ENCODE measurements around the gene SULT1E1. TPM values are rescaled to one million over a fixed set of nuclear protein-coding genes. Genes with fewer than 3 reads are reported as not detected.

Gene SULT1E1
- total and polyA plus RNA-seq, 2 donors (not counting 1 experiment from before 2014, with no cell fraction given) = not detected

DNA sequence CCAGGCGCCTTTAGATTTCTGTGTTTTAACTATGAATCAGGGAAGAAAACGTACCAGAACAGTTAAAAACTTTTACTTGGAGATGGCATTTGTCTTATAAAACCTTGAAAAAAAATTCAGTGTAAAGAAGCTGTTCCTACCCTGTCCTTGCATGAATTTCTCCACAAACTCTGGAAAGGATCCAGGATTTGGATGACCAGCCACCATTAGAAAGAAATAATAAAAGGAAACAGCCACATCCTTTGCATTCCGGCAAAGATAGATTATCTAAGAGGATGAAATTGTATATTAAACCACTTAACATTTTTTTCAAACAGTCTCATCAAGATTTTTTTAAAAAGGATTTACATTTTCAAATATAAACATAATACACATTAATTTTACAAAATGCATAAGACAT is 10.6 kb downstream of the SULT1E1 start:
- intact Hi-C loops (cut with micrococcal nuclease) = no loop called here

DNA sequence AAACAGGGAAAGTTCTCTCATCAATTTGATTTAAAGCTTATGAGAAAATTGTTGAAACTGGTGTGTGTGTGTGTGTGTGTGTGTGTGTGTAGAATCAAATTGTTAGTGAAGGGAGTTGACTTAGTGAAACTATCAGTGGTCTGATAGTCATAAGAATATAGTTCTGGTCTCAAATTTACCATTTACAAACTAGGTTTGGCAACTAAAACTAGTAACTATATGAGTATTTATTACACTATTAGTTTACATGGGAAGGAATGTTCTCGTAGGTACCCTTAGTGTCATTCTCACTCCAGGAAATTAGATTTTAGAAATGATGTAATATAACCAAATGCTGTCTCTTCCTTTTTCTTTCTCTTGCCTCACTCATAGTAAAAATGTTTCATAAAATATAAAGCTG is 11.9 kb downstream of the SULT1E1 start:
- Histone ChIP-seq H3K4me2 (replicated peaks; ENCODE audit: low read depth, low read length, poor library complexity, severe bottlenecking) (no peak overlapping the region), H3K4me3 (ENCODE audit: control extremely low read depth in 1 of 5, extremely low read depth in 1 of 5, insufficient read depth in 1 of 5, low read depth in 2 of 5, low read length in 4 of 5) (no peak overlapping the region), H3K27ac (ENCODE audit: low read length in 2 of 2) (no peak overlapping the region), H3K27me3 (replicated peaks in 1 of 4; ENCODE audit: control extremely low read depth in 1 of 4, control insufficient read depth in 3 of 4, insufficient read depth in 4 of 4, low read length in 3 of 4) (no peaks in the 10 kb centered on the region), H4K20me1 (ENCODE audit: control insufficient read depth, insufficient read depth, low read length, poor library complexity, severe bottlenecking) (no peaks in the 10 kb centered on the region), H3K9me3 (ENCODE audit: control extremely low read depth in 1 of 3, control insufficient read depth in 2 of 3, insufficient read depth in 1 of 3, low read length in 2 of 3) (peaks cover 0 to 1% (median 0%) of the 10 kb centered on the region in 3 donors), H3K36me3 (replicated peaks in 1 of 2; ENCODE audit: control extremely low read depth in 1 of 2, control insufficient read depth in 1 of 2, extremely low read depth in 1 of 2, insufficient read depth in 2 of 2, low read length in 1 of 2) (no peaks in the 10 kb centered on the region), H2AFZ (ENCODE audit: insufficient read depth, low read depth, low read length, poor library complexity, severe bottlenecking) (no peak overlapping the region), H3K9ac (ENCODE audit: low read length) (no peak overlapping the region), H3K79me2 (ENCODE audit: control insufficient read depth, insufficient read depth, low read length) (no peaks in the 10 kb centered on the region), H3K4me1 (ENCODE audit: control insufficient read depth in 2 of 2, insufficient read depth in 2 of 2, low read length in 2 of 2) (no peaks in the 10 kb centered on the region)
- TF ChIP-seq EZH2 (IDR thresholded peaks at IDR 0.05; ENCODE audit: borderline replicate concordance, insufficient read depth, low read depth, low read length, poor library complexity, severe bottlenecking) = no peak
- TF ChIP-seq, protein P1, sequence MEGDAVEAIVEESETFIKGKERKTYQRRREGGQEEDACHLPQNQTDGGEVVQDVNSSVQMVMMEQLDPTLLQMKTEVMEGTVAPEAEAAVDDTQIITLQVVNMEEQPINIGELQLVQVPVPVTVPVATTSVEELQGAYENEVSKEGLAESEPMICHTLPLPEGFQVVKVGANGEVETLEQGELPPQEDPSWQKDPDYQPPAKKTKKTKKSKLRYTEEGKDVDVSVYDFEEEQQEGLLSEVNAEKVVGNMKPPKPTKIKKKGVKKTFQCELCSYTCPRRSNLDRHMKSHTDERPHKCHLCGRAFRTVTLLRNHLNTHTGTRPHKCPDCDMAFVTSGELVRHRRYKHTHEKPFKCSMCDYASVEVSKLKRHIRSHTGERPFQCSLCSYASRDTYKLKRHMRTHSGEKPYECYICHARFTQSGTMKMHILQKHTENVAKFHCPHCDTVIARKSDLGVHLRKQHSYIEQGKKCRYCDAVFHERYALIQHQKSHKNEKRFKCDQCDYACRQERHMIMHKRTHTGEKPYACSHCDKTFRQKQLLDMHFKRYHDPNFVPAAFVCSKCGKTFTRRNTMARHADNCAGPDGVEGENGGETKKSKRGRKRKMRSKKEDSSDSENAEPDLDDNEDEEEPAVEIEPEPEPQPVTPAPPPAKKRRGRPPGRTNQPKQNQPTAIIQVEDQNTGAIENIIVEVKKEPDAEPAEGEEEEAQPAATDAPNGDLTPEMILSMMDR (IDR thresholded peaks at IDR 0.05) = no peak
- DNase-seq = no peak
- WGBS (ENCODE audit: insufficient coverage) = no CpG with 5 or more reads among the region's 1 CpG
- ChIA-PET POLR2A (no interaction called here), CTCF (no interaction called here)
- intact Hi-C loops (cut with micrococcal nuclease) = no loop called here
- no peaks in the 10 kb centered on the region for H3K4me1 Mint-ChIP-seq
- H3K27ac Mint-ChIP-seq = no peak overlapping the region
- ATAC-seq (ENCODE audit: low read depth) = no peak
- H3K4me3 Mint-ChIP-seq = no peak overlapping the region
- no peaks in the 10 kb centered on the region for H3K27me3 Mint-ChIP-seq
- H3K9me3 Mint-ChIP-seq (ENCODE audit: insufficient read depth) = no peaks in the 10 kb centered on the region

More for the DNA sequence above, 10.6 kb downstream of the SULT1E1 start:
- Histone ChIP-seq H3K4me2 (replicated peaks; ENCODE audit: low read depth, low read length, poor library complexity, severe bottlenecking) (no peak overlapping the region), H4K20me1 (ENCODE audit: control insufficient read depth, insufficient read depth, low read length, poor library complexity, severe bottlenecking) (no peaks in the 10 kb centered on the region), H3K4me1 (ENCODE audit: control insufficient read depth in 2 of 2, insufficient read depth in 2 of 2, low read length in 2 of 2) (no peaks in the 10 kb centered on the region), H3K27me3 (replicated peaks in 1 of 4; ENCODE audit: control extremely low read depth in 1 of 4, control insufficient read depth in 3 of 4, insufficient read depth in 4 of 4, low read length in 3 of 4) (no peaks in the 10 kb centered on the region), H3K9me3 (ENCODE audit: control extremely low read depth in 1 of 3, control insufficient read depth in 2 of 3, insufficient read depth in 1 of 3, low read length in 2 of 3) (peaks cover 0 to 1% (median 0%) of the 10 kb centered on the region in 3 donors), H3K27ac (ENCODE audit: low read length in 2 of 2) (no peak overlapping the region), H3K4me3 (ENCODE audit: control extremely low read depth in 1 of 5, extremely low read depth in 1 of 5, insufficient read depth in 1 of 5, low read depth in 2 of 5, low read length in 4 of 5) (no peak overlapping the region), H3K9ac (ENCODE audit: low read length) (no peak overlapping the region), H3K36me3 (replicated peaks in 1 of 2; ENCODE audit: control extremely low read depth in 1 of 2, control insufficient read depth in 1 of 2, extremely low read depth in 1 of 2, insufficient read depth in 2 of 2, low read length in 1 of 2) (no peaks in the 10 kb centered on the region), H3K79me2 (ENCODE audit: control insufficient read depth, insufficient read depth, low read length) (no peaks in the 10 kb centered on the region), H2AFZ (ENCODE audit: insufficient read depth, low read depth, low read length, poor library complexity, severe bottlenecking) (no peak overlapping the region)
- CTCF ChIA-PET = no interaction called here
- POLR2A ChIA-PET = no interaction called here
- Mint-ChIP-seq H3K9me3 (ENCODE audit: insufficient read depth) (no peaks in the 10 kb centered on the region), H3K4me1 (no peaks in the 10 kb centered on the region), H3K27ac (no peak overlapping the region), H3K4me3 (no peak overlapping the region), H3K27me3 (no peaks in the 10 kb centered on the region)
- DNase-seq (no peak), ATAC-seq (ENCODE audit: low read depth) (no peak)
- TF ChIP-seq, protein P1 (IDR thresholded peaks at IDR 0.05) = no peak
- no peak for TF ChIP-seq EZH2 (IDR thresholded peaks at IDR 0.05; ENCODE audit: borderline replicate concordance, insufficient read depth, low read depth, low read length, poor library complexity, severe bottlenecking)
- WGBS (ENCODE audit: insufficient coverage) = no CpG with 5 or more reads among the region's 3 CpGs

Data from B cell (primary cell).